HCT116 (cell line): Measurements from ENCODE around the gene KCTD15. TPM values are rescaled to one million over a fixed set of nuclear protein-coding genes. Genes with fewer than 3 reads are reported as not detected.

Experiments used
- ATAC-seq: fragments of 200-7000 bp; cut with Tn5 transposase; 2 replicates; pipeline ENCODE4 v1.9.1; 2020; ENCODE audit warnings: mild to moderate bottlenecking, moderate library complexity
- BruUV-seq: library from RNA; stranded (reverse); fragments of 400-500 nt; replicated peaks from 2 replicates; lab custom pipeline; 2021; lab: Mats Ljungman, UMichigan
- CTCF ChIA-PET: fragments of 300-600 bp; sonication (Branson Sonifier 250); formaldehyde crosslinking; loops from one replicate; lab custom pipeline; 2021; ENCODE audit warnings: antibody characterized with exemption; lab: Charles Lee
- POLR2A ChIA-PET: fragments of 300-600, 350-600 bp; sonication (Branson Sonifier 250); formaldehyde crosslinking; loops from one replicate; lab custom pipeline; 2021; ENCODE audit warnings: antibody characterized with exemption; lab: Charles Lee
- RAD21 ChIA-PET, 2 experiments: fragments of 300-600 bp; sonication (Branson Sonifier 250); formaldehyde crosslinking; loops; one replicate each; lab custom pipeline; 2023; ENCODE audit warnings: low total read pairs in 2 of 2; ENCODE audit not compliant: uncharacterized antibody in 2 of 2, unreplicated experiment in 2 of 2, low non-redundant PET in 1 of 2; lab: Charles Lee
- DNase-seq: peaks from one replicate; pipeline ENCODE4 v3.0.0-alpha.2; 2010; ENCODE audit warnings: low read depth, low spot score
- H2AFZ ChIP-seq: fragments of 200-600 bp; shearing (Covaris generic), sonication (generic); 2 replicates; pipeline ENCODE4 v1.6.1; 2017; ENCODE audit warnings: low read depth, mixed run types, mixed read lengths, antibody characterized with exemption, low read length; ENCODE audit not compliant: poor library complexity, severe bottlenecking
- H3K27ac ChIP-seq: 2 replicates; pipeline ENCODE4 v1.5.1; 2012; ENCODE audit warnings: low read depth, low read length
- H3K27me3 ChIP-seq: fragments of 200-600 bp; sonication (generic); 2 replicates; pipeline ENCODE4 v1.6.1; 2016; ENCODE audit warnings: mixed run types, low read length, mixed read lengths; ENCODE audit not compliant: insufficient read depth
- H3K36me3 ChIP-seq, 2 experiments: fragments of 200-500 bp in 1 of 2; fragments of 200-600 bp in 1 of 2; sonication (Bioruptor generic) in 1 of 2; sonication (generic) in 1 of 2; 2 replicates each; pipeline versions ENCODE4 v1.5.1 to v1.6.1; 2014 to 2016; ENCODE audit warnings: low read length in 2 of 2, inconsistent platforms in 1 of 2, mixed read lengths in 1 of 2, mixed run types in 1 of 2; ENCODE audit not compliant: insufficient read depth in 2 of 2, control insufficient read depth in 1 of 2
- H3K4me1 ChIP-seq, 2 experiments: fragments of 200-600 bp in 1 of 2; sonication (generic) in 1 of 2; 2 replicates each; pipeline versions ENCODE4 v1.5.1 to v1.6.1; 2012 to 2017; ENCODE audit warnings: low read length in 2 of 2, inconsistent platforms in 1 of 2, mild to moderate bottlenecking in 1 of 2, mixed read lengths in 1 of 2, mixed run types in 1 of 2, moderate library complexity in 1 of 2; ENCODE audit not compliant: insufficient read depth in 2 of 2, control insufficient read depth in 1 of 2
- H3K4me2 ChIP-seq: fragments of 200-600 bp; sonication (generic); 2 replicates; pipeline ENCODE4 v1.6.1; 2017; ENCODE audit warnings: mixed run types, low read length, mixed read lengths
- H3K4me3 ChIP-seq, 2 experiments: fragments of 200-600 bp in 1 of 2; sonication (generic) in 1 of 2; replicated peaks in 1 of 2; 2 replicates each; pipeline ENCODE4 v1.5.1; 2011 to 2016; ENCODE audit warnings: low read length in 2 of 2, control low read depth in 1 of 2, low read depth in 1 of 2, mild to moderate bottlenecking in 1 of 2, mixed read lengths in 1 of 2, mixed run types in 1 of 2
- H3K79me2 ChIP-seq: fragments of 200-600 bp; sonication (generic); 2 replicates; pipeline ENCODE4 v1.6.1; 2017; ENCODE audit warnings: mild to moderate bottlenecking, mixed run types, low read length, moderate library complexity, mixed read lengths; ENCODE audit not compliant: insufficient read depth
- H3K9ac ChIP-seq: fragments of 200-600 bp; sonication (generic); 2 replicates; pipeline ENCODE4 v1.6.1; 2016; ENCODE audit warnings: low read length, mixed read lengths
- H3K9me2 ChIP-seq: fragments of 200-600 bp; sonication (generic), shearing (Covaris generic); 2 replicates; pipeline ENCODE4 v1.6.1; 2017; ENCODE audit warnings: mixed run types, mild to moderate bottlenecking, moderate library complexity; ENCODE audit not compliant: insufficient read depth
- H3K9me3 ChIP-seq, 2 experiments: fragments of 200-500 bp in 1 of 2; fragments of 200-600 bp in 1 of 2; sonication (Bioruptor generic) in 1 of 2; sonication (generic) in 1 of 2; 2 replicates each; pipeline ENCODE4 v1.6.1; 2014 to 2017; ENCODE audit warnings: low read length in 2 of 2, mixed read lengths in 2 of 2, inconsistent platforms in 1 of 2, low read depth in 1 of 2, mild to moderate bottlenecking in 1 of 2, mixed run types in 1 of 2, moderate library complexity in 1 of 2; ENCODE audit not compliant: control insufficient read depth in 1 of 2, insufficient read depth in 1 of 2
- H4K20me1 ChIP-seq: fragments of 200-600 bp; sonication (generic), shearing (Covaris generic); 2 replicates; pipeline ENCODE4 v1.6.1; 2017; ENCODE audit warnings: mixed run types, mild to moderate bottlenecking, moderate library complexity; ENCODE audit not compliant: insufficient read depth
- CBX3 ChIP-seq: IDR thresholded peaks from 2 replicates; pipeline ENCODE4 v1.6.1; 2012; ENCODE audit warnings: low read depth
- CTCF ChIP-seq, 3 experiments: fragments of 200-600 bp in 1 of 3; sonication (generic) in 1 of 3; IDR thresholded peaks in 2 of 3; conservative IDR thresholded peaks in 1 of 3; 2 replicates each; pipeline ENCODE4 v1.5.1; 2012 to 2017; ENCODE audit warnings: low read depth in 2 of 3, low read length in 2 of 3, antibody characterized with exemption in 1 of 3, borderline replicate concordance in 1 of 3, control low read depth in 1 of 3, mild to moderate bottlenecking in 1 of 3, mixed read lengths in 1 of 3, mixed run types in 1 of 3, moderate library complexity in 1 of 3; ENCODE audit not compliant: insufficient read depth in 1 of 3
- EGR1 ChIP-seq: IDR thresholded peaks from 2 replicates; pipeline ENCODE4 v1.6.1; 2012; ENCODE audit warnings: low read depth
- ELF1 ChIP-seq: IDR thresholded peaks from 2 replicates; pipeline ENCODE4 v1.6.1; 2012; ENCODE audit warnings: low read depth, borderline replicate concordance
- POLR2A ChIP-seq: IDR thresholded peaks from 2 replicates; pipeline ENCODE4 v1.7.0; 2011; ENCODE audit warnings: borderline replicate concordance; ENCODE audit not compliant: insufficient read depth, insufficient read length; ENCODE audit errors: extremely low read depth
- POLR2AphosphoS5 ChIP-seq: IDR thresholded peaks from 2 replicates; pipeline ENCODE4 v1.6.1; 2011; ENCODE audit warnings: mild to moderate bottlenecking, low read depth, low read length, moderate library complexity
- SP1 ChIP-seq: IDR thresholded peaks from 2 replicates; pipeline ENCODE4 v1.6.1; 2012; ENCODE audit warnings: low read depth
- ZNF274 ChIP-seq: fragments of 200-500 bp; sonication (Bioruptor generic); IDR thresholded peaks from 2 replicates; pipeline ENCODE4 v1.6.1; 2014; ENCODE audit warnings: mild to moderate bottlenecking, low read depth, low read length, inconsistent platforms
- intact Hi-C: fragments of 100-400 bp; cut with micrococcal nuclease; formaldehyde crosslinking; loops from 2 replicates; pipeline ENCODE4 v1.10.0; 2022
- total RNA-seq: library from RNA; stranded (reverse); gene quantifications from one replicate; pipeline ENCODE4 v1.2.1, GENCODE V29; 2021; ENCODE audit not compliant: unreplicated experiment
- TF ChIP-seq, protein P1 (sequence below): IDR thresholded peaks from 2 replicates; pipeline ENCODE4 v1.6.1; 2011; ENCODE audit warnings: mild to moderate bottlenecking, low read length, moderate library complexity; ENCODE audit not compliant: insufficient replicate concordance; ENCODE audit errors: extremely low read depth

Gene KCTD15
- total RNA-seq, 1 experiment from 2014 or later = 29.2 TPM

- H3K79me2 ChIP-seq = no peaks in the 10 kb centered on the region
- no peaks in the 10 kb centered on the region for H3K9me3 ChIP-seq
- intact Hi-C loops = no loop called here
- no peaks in the 10 kb centered on the region for H3K9me2 ChIP-seq
- no peak overlapping the region for H3K9ac ChIP-seq
- H3K27ac ChIP-seq = no peak overlapping the region
- POLR2A ChIA-PET = no interaction called here
- H3K4me1 ChIP-seq = no peaks in the 10 kb centered on the region; a peak in 1 of 4 replicates
- H3K36me3 ChIP-seq = no peaks in the 10 kb centered on the region; a peak in 2 of 4 replicates
- no peak for ATAC-seq
- TF ChIP-seq CBX3 (no peak), POLR2AphosphoS5 (no peak), EGR1 (no peak), POLR2A (no peak), CTCF (IDR thresholded peaks at IDR 0.05 in 2 of 3, conservative IDR thresholded peaks at IDR 0.05 in 1 of 3; ENCODE audit: borderline replicate concordance in 1 of 3, insufficient read depth in 1 of 3, low read depth in 2 of 3, low read length in 2 of 3) (no peak), SP1 (no peak), ZNF274 (no peak), ELF1 (no peak)
- TF ChIP-seq, protein P1, sequence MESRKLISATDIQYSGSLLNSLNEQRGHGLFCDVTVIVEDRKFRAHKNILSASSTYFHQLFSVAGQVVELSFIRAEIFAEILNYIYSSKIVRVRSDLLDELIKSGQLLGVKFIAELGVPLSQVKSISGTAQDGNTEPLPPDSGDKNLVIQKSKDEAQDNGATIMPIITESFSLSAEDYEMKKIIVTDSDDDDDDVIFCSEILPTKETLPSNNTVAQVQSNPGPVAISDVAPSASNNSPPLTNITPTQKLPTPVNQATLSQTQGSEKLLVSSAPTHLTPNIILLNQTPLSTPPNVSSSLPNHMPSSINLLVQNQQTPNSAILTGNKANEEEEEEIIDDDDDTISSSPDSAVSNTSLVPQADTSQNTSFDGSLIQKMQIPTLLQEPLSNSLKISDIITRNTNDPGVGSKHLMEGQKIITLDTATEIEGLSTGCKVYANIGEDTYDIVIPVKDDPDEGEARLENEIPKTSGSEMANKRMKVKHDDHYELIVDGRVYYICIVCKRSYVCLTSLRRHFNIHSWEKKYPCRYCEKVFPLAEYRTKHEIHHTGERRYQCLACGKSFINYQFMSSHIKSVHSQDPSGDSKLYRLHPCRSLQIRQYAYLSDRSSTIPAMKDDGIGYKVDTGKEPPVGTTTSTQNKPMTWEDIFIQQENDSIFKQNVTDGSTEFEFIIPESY = no peak
- H4K20me1 ChIP-seq = no peaks in the 10 kb centered on the region
- no peak overlapping the region for H3K4me3 ChIP-seq
- H2AFZ ChIP-seq = no peak overlapping the region
- RAD21 ChIA-PET = no interaction called here
- no peak for DNase-seq
- CTCF ChIA-PET = no interaction called here
- H3K27me3 ChIP-seq = no peaks in the 10 kb centered on the region
- no TSS peak for BruUV-seq
- no peak overlapping the region for H3K4me2 ChIP-seq
Observed at GRCh38 chr19:33802801-33803200, 6.1 kb downstream of the KCTD15 start.
